Left colon (tissue), 2 donors: ENCODE data around the gene KLHL22. TPM values are rescaled to one million over a fixed set of nuclear protein-coding genes. Genes with fewer than 3 reads are reported as not detected.
A peak's percentile ranks its signal among the peaks of the same experiment; 100 is the strongest.

ENCODE experiments used
- ATAC-seq: fragments of 200-7000 bp; cut with Tn5 transposase; one replicate; pipeline ENCODE4 v1.9.1; 2020; ENCODE audit warnings: mild to moderate bottlenecking, moderate library complexity
- DNase-seq, 2 donors: peaks; one replicate each; pipeline ENCODE4 v3.0.0-alpha.2; 2020
- intact Hi-C, 2 donors: fragments of 100-400 bp; cut with DNase I in 1 of 2; cut with micrococcal nuclease in 1 of 2; formaldehyde crosslinking; loops; one replicate each; pipeline versions ENCODE4 v1.11.2 to v1.14.0; 2022; cut with DNase I, micrococcal nuclease
- total RNA-seq, 2 donors: library from RNA; stranded (reverse); fragmentation: NEBNext Ultra II Directional; extraction: Animal tissue kit (Norgen Biotek cat#: 25700); gene quantifications; one replicate each; pipeline ENCODE4 v1.2.1, GENCODE V29; 2021
- donor health status: DM: no; HTN: no; CAD: no.
- donor health status: DM: yes; HTN: yes; CAD: no.

Gene KLHL22
- total RNA-seq, 2 donors from 2014 or later = 12.3 to 14.2 TPM

- DNase-seq = peak; percentile 74 to 87
- intact Hi-C loops = loop anchor here in 1 of 2 donors (10.0 kb wide), 1 partner anchor 65 kb away; the partner anchor contains the start of gene KLHL22
- ATAC-seq = peak; percentile 84
Observed at GRCh38 chr22:20429254-20430100, 66.1 kb downstream of the KLHL22 start.

DNA sequence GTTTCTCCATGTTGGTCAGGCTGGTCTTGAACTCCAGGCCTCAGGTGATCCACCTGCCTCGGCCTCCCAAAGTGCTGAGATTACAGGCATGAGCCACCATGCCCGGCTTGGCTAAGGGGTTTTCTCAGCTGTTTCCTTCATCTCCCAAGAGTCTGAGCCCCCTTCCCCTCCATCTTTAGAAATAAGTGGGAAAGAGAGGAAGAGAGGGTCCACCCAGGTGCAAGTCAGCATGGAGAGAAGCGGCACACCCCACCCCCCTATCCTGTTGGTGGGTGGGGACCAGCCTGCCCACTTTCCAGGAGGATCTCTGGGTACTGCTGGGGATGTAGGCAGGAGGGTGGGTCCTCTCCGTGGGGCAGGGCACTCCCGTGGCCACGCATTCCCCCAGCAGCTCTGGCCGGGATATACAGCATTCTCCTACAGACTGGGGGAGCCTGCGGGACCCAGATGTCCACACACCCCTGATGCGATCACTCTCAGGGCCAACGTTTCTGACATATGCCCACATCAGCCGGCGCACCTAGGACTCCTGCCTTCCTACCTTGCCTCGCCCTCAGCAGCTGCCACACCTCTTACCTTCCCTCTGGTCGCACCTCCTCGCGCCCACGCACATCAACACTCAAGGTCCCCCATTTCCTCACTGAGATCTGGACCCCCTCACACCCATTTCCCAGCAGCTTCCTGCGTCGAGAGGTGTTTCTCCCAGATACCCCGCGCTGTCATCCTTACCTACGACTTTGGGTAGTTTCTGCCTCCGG, 66.9 kb downstream of the KLHL22 start:
- ATAC-seq (no peak), DNase-seq (no peak)
- intact Hi-C loops = loop anchor here in 1 of 2 donors (10.0 kb wide), 1 partner anchor 66 kb away; the partner anchor contains the start of gene KLHL22

- intact Hi-C loops = loop anchor here in 1 of 2 donors (10.0 kb wide), 1 partner anchor 67 kb away; the partner anchor contains the start of gene KLHL22
- DNase-seq (no peak), ATAC-seq (no peak)
Observed at GRCh38 chr22:20427945-20428417, 67.6 kb downstream of the KLHL22 start.

- DNase-seq (no peak), ATAC-seq (no peak)
- intact Hi-C loops = loop anchor here in 1 of 2 donors (10.0 kb wide), 1 partner anchor 67 kb away; the partner anchor contains the start of gene KLHL22
Observed at GRCh38 chr22:20427104-20427944, 68.3 kb downstream of the KLHL22 start.

DNA sequence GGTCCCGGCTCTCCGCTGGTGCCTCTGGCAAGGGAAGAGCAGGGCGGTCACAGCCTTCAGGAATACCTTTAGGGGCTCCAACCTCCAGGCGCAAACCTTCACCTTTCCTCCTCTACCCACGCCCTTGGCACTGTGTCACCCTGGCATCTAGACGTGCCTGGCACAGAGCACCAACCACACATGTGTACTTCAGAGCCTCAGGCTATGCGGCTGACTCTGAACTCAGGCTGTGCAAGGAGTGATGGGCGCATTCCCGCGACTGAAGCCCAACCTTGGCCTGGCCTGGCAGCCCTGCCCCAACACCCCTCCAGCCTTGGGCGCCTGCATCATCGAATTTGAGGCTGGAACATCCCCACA, 69.4 kb downstream of the KLHL22 start:
- ATAC-seq = no peak
- DNase-seq = no peak
- intact Hi-C loops = loop anchor here in 1 of 2 donors (10.0 kb wide), 1 partner anchor 69 kb away; the partner anchor contains the start of gene KLHL22

- DNase-seq (no peak), ATAC-seq (no peak)
- intact Hi-C loops = loop anchor here in 1 of 2 donors (10.0 kb wide), 1 partner anchor 69 kb away; the partner anchor contains the start of gene KLHL22
Observed at GRCh38 chr22:20425566-20426258, 69.9 kb downstream of the KLHL22 start.

- ATAC-seq = no peak
- intact Hi-C loops = loop anchor here in 1 of 2 donors (10.0 kb wide), 1 partner anchor 70 kb away; the partner anchor contains the start of gene KLHL22
- DNase-seq = no peak
Observed at GRCh38 chr22:20424932-20425565, 70.5 kb downstream of the KLHL22 start.

GRCh38 chr22:20424568-20424931, 71.0 kb downstream of the KLHL22 start:
- intact Hi-C loops = loop anchor here in 1 of 2 donors (10.0 kb wide), 1 partner anchor 70 kb away; the partner anchor contains the start of gene KLHL22
- DNase-seq = no peak
- no peak for ATAC-seq

- ATAC-seq (peak; percentile 5), DNase-seq (no peak)
- intact Hi-C loops = loop anchor here in 1 of 2 donors (10.0 kb wide), 1 partner anchor 71 kb away; the partner anchor contains the start of gene KLHL22
Observed at GRCh38 chr22:20423906-20424551, 71.6 kb downstream of the KLHL22 start.

DNA sequence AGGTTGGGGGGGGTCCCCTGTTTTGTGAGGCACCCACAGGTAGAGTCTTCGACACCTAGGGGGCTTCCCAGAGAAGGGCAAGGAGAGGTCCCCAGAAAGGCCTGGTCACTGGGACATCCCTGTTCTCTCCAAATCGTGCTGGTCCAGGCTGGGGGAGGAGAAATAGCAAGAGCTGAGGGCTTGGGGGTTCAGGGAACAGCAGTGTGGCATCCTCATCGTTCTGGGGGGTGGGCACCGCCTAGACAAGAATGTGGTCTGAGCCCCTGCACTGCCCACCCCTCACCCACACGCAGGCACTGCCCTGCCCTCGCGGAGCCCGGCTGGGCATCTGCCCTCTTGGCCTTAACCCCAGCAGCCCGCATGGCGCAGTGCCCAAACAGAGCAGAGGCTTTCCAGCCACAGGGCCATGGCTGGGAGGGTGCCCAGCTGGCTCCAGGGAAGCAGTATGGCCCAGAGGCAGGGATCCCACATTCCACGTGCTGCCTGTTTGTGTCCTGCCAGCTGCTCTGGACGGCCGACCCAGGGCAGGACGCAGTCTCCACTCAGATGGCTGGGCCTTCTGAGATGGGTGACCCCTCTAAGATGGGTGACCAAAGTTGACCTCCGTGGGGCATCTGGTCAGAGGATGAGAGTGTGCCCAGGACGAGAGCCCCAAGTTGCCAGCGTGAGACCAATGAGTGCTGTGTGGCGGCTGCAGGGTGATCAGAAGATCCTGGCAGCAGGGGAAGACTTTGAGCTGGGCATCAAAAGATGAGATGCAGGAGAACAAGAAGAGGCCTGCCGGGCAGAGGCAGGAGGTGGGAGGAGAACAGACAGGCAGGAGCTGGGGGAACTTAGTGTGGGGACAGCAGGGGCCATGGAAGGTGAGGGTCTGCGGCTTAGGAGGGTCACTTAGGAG, 72.3 kb downstream of the KLHL22 start:
- ATAC-seq (peak; percentile 8), DNase-seq (peak in 1 of 2 donors; percentile 47)
- intact Hi-C loops = loop anchor here in 1 of 2 donors (10.0 kb wide), 1 partner anchor 72 kb away; the partner anchor contains the start of gene KLHL22

GRCh38 chr22:20422271-20423007, 73.2 kb downstream of the KLHL22 start:
- ATAC-seq (no peak), DNase-seq (no peak)
- intact Hi-C loops = loop anchor here in 1 of 2 donors (10.0 kb wide), 1 partner anchor 72 kb away; the partner anchor contains the start of gene KLHL22

- no peak for ATAC-seq
- DNase-seq = no peak
- intact Hi-C loops = loop anchor here in 1 of 2 donors (10.0 kb wide), 1 partner anchor 73 kb away; the partner anchor contains the start of gene KLHL22
Observed at GRCh38 chr22:20421507-20421874, 74.1 kb downstream of the KLHL22 start.

DNA sequence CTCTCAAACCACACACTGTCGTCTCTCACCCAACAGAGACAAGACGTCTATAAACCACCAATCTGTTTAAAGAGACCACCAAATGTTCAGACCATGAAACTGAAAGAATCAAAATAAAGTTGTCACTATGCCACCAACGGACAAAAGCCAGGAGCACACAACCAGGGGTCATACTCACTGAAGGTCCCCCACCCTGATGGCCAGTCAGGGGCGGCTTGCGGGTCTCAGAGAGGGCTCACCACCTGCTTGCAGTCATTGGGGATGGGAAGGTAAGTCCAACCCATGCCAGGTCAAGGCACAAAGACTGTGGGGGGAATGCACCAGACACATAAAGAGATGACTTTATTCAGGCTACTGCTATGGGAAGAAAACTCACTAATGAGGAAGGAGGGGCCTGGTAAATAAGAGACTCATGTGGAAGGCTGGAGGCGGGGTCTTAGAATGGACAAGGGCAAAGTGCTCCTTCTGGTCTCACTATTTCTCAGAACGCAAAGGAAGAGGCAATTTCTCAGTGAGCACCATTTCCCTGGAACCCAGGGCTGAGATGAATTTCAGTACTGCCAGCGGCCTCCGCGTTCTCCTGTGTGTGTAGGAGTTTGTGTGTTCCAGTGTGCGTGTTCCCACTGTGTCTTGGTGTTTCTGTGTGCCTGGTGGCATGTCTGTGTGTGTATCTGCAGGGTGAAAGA, 75.3 kb downstream of the KLHL22 start:
- intact Hi-C loops = loop anchor here in 1 of 2 donors (10.0 kb wide), 1 partner anchor 75 kb away; the partner anchor contains the start of gene KLHL22
- DNase-seq = no peak

DNA sequence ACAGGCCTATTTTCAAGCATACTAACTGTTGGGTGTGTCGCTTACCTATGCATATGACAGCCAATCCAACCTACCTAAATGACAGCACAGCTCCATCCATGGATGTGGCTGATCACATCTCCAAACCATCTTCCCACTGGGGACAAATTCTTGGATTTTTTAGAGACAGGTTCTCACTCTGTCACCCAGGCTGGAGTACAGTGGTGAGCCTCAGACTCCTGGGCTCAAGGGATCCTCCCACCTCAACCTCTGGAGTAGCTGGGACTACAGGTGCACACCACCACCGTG, 76.0 kb downstream of the KLHL22 start:
- DNase-seq (no peak), ATAC-seq (peak; percentile 20)
- intact Hi-C loops = no loop called here

More for the DNA sequence above, 75.3 kb downstream of the KLHL22 start:
- ATAC-seq = no peak
